HFFc6 (cell line): Measurements from ENCODE around the gene PUDP. TPM values are rescaled to one million over a fixed set of nuclear protein-coding genes. Genes with fewer than 3 reads are reported as not detected.
"Not testable (repeated sequence)": the region's sequence is repeated elsewhere in the genome, so short reads cannot be mapped to it uniquely, and the experiment has no call there.

Experiments used
- DNase-seq: peaks from one replicate; pipeline ENCODE4 v3.0.0-alpha.2; 2018
- H3K27ac Mint-ChIP-seq: 2 replicates; pipeline ENCODE4 v1.8.0; 2020; ENCODE audit warnings: mild to moderate bottlenecking, mixed read lengths
- H3K27me3 Mint-ChIP-seq: 2 replicates; pipeline ENCODE4 v1.8.0; 2021; ENCODE audit warnings: mild to moderate bottlenecking, moderate library complexity, mixed read lengths; ENCODE audit not compliant: insufficient read depth
- H3K36me3 Mint-ChIP-seq: 2 replicates; pipeline ENCODE4 v1.8.0; 2021; ENCODE audit warnings: low read depth, mixed read lengths
- H3K4me1 Mint-ChIP-seq: 2 replicates; pipeline ENCODE4 v1.8.0; 2020; ENCODE audit warnings: low read depth, mixed read lengths
- H3K4me3 Mint-ChIP-seq: 2 replicates; pipeline ENCODE4 v1.8.0; 2020; ENCODE audit warnings: mild to moderate bottlenecking, moderate library complexity, mixed read lengths
- H3K9me3 Mint-ChIP-seq: 2 replicates; pipeline ENCODE4 v1.8.0; 2020; ENCODE audit warnings: mild to moderate bottlenecking, mixed read lengths
- total RNA-seq, 6 experiments: library from RNA; stranded (reverse); fragmentation: NEBNext Ultra II Directional; extraction: Animal tissue kit (Norgen Biotek cat#: 25700); gene quantifications; 2 replicates in 1 of 6; 3 replicates in 5 of 6; pipeline ENCODE4 v1.2.3, GENCODE V29; 2021
- TF ChIP-seq, protein P1 (sequence below): fragments of 200-600 bp; sonication (generic); IDR thresholded peaks from 2 replicates; pipeline ENCODE4 v1.5.0; 2021; ENCODE audit warnings: antibody characterized with exemption, mild to moderate bottlenecking

PUDP gene
- total RNA-seq, 6 experiments from 2014 or later: 23.6 to 30.9 (median 25.9) TPM

DNA sequence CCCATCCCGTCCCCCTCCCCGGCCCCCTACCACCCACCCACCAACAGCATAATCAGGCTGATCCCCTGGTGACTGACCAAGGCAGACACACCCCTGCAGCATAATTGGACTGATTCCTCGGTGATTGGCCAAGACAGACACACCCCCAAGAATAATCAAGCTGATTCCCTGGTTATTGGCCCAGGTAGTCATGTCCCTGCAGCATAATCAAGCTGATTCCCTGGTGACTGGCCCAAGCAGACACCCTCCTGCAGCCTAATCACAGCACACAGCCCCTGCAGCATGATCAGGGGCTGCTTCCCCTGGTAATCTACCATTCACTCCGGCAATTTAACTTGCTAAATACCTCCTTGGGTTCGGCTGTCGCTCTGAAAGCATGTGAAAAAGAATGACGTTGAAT, 47.9 kb downstream of the PUDP start:
- Mint-ChIP-seq H3K9me3 (no peaks in the 10 kb centered on the region), H3K4me3 (no peak overlapping the region), H3K27ac (no peak overlapping the region)

DNA sequence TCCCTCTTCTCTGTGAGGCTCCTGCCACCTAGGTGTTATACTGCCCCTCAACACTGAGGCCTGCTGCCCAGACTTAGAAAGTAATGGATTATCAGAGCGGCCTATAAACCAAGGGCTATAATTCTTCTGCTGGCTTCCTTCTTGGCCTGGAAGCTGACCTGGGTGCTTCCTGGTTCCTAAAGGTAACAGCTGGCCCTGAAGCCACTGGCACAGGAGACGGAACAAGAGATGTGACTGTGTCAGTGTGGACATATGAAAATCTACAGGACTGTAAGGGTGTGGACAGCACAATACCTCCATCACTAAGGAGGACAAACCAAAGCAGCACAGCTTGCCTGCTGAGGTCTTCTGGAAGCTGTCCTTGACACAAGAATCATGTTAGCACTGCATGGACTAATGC, 52.3 kb downstream of the PUDP start:
- not testable (repeated sequence) for H3K36me3 Mint-ChIP-seq, H3K27me3 Mint-ChIP-seq, H3K4me1 Mint-ChIP-seq, H3K4me3 Mint-ChIP-seq, H3K27ac Mint-ChIP-seq, H3K9me3 Mint-ChIP-seq, DNase-seq

More for the DNA sequence above, 47.9 kb downstream of the PUDP start:
- H3K36me3 Mint-ChIP-seq: peaks cover 14% of the 10 kb centered on the region
- H3K4me1 Mint-ChIP-seq: no peaks in the 10 kb centered on the region
- no peaks in the 10 kb centered on the region; the same call in 1 of the 2 replicates for H3K27me3 Mint-ChIP-seq
- DNase-seq: no peak
- TF ChIP-seq, protein P1, sequence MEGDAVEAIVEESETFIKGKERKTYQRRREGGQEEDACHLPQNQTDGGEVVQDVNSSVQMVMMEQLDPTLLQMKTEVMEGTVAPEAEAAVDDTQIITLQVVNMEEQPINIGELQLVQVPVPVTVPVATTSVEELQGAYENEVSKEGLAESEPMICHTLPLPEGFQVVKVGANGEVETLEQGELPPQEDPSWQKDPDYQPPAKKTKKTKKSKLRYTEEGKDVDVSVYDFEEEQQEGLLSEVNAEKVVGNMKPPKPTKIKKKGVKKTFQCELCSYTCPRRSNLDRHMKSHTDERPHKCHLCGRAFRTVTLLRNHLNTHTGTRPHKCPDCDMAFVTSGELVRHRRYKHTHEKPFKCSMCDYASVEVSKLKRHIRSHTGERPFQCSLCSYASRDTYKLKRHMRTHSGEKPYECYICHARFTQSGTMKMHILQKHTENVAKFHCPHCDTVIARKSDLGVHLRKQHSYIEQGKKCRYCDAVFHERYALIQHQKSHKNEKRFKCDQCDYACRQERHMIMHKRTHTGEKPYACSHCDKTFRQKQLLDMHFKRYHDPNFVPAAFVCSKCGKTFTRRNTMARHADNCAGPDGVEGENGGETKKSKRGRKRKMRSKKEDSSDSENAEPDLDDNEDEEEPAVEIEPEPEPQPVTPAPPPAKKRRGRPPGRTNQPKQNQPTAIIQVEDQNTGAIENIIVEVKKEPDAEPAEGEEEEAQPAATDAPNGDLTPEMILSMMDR: no peak

DNA sequence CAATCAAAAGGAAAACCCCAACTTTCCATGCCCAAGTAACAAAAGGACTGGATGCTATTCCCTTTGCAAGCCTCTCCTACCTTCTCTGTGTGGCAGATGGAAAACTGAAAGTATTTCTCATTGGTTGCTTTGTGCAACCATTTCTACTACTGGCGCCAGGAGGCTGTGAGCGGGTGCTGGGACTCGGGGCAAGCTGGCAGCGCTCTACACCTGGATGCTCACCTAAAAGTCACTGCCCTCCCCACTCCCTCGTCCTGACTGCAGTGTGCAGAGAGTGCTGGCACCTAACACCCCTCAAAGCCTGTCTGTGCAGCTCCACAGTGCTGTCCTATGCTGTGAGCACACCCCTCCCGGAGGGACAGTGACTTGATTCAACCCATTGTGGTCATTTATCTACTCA, 54.6 kb downstream of the PUDP start:
- Mint-ChIP-seq H3K27me3 (no peaks in the 10 kb centered on the region; the same call in 1 of the 2 replicates), H3K4me3 (no peak overlapping the region), H3K27ac (no peak overlapping the region), H3K36me3 (peaks cover 4% of the 10 kb centered on the region), H3K4me1 (peaks cover 9% of the 10 kb centered on the region; the same call in 1 of the 2 replicates), H3K9me3 (no peaks in the 10 kb centered on the region)
- no peak for DNase-seq
- TF ChIP-seq, protein P1: no peak

DNA sequence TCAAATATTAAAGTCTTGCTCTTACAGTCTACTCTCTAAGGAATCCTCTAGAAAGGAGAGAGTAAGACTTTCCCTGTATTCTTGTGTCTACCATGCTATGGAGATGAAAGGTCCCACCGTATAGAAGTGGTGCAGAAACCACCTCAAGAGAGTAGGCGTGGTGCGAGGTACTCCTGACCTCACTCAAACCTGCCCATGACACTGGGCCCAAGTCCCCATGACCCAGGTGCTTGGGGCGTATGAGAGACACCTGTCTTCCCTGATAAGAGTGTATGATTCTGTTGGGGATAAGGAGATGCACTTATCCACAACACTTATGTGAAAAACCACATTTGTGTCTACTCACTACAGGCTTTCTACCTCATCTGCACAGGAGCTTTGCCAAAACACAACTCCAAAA, 55.4 kb downstream of the PUDP start:
- H3K9me3 Mint-ChIP-seq: no peaks in the 10 kb centered on the region
- H3K4me3 Mint-ChIP-seq: no peak overlapping the region
- no peaks in the 10 kb centered on the region; the same call in 1 of the 2 replicates for H3K27me3 Mint-ChIP-seq
- H3K4me1 Mint-ChIP-seq: peaks cover 9% of the 10 kb centered on the region; the same call in 1 of the 2 replicates
- TF ChIP-seq, protein P1: no peak
- no peak for DNase-seq
- no peak overlapping the region for H3K27ac Mint-ChIP-seq
- peaks cover 4% of the 10 kb centered on the region for H3K36me3 Mint-ChIP-seq

DNA sequence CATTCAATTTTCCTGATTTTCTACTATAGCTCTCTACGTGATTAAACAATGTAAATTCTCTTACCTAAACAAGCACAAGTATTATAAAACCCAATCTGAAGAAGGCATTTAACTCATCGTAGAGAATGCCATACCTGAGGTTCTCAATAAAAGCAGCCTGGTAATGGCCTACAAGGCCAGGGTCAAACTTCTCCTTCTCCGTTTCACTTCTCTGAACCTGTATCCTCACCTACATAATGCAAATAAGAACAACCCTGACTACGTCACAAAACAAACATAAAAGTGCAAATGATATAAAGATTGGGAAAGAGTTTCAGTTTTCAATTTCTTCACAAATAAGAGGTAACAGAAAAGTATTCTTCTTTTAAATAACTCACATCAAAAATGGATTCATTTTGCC, 56.0 kb downstream of the PUDP start:
- Mint-ChIP-seq H3K4me3 (no peak overlapping the region), H3K27me3 (no peaks in the 10 kb centered on the region), H3K4me1 (peaks cover 11% of the 10 kb centered on the region), H3K9me3 (no peaks in the 10 kb centered on the region), H3K36me3 (peaks cover 4% of the 10 kb centered on the region), H3K27ac (no peak overlapping the region)
- TF ChIP-seq, protein P1: no peak
- DNase-seq: no peak

DNA sequence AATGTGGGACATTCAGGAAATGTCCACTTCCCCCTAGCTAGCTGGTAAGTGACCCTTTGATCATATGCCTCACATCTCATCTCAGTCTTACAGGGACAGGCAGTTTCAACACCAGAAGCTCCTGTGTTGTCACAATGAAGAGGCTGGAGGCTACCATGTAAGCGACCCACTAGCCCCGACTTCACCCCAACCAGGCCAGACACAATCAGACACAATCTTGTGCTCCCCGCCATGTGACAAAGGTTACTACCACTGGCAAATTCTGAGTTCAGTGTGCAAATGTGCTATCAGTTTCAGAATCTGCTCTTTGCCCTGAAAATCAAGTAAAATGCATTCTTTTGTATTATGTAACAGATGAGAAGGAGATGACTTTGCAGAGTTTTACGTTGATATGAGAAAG, 57.3 kb downstream of the PUDP start:
- H3K27ac Mint-ChIP-seq: no peak overlapping the region
- peaks cover 4% of the 10 kb centered on the region for H3K36me3 Mint-ChIP-seq
- 0 out of 2 replicates have a peak, but pooled peaks cover 2% of the 10 kb centered on the region for H3K27me3 Mint-ChIP-seq
- H3K4me3 Mint-ChIP-seq: no peak overlapping the region
- DNase-seq: no peak
- TF ChIP-seq, protein P1: no peak
- peaks cover 18% of the 10 kb centered on the region for H3K4me1 Mint-ChIP-seq
- H3K9me3 Mint-ChIP-seq: no peaks in the 10 kb centered on the region
